Fibroblast of villous mesenchyme (primary cell): ENCODE data around the gene LRP5. TPM values are rescaled to one million over a fixed set of nuclear protein-coding genes. Genes with fewer than 3 reads are reported as not detected.

Experiments used
- DNase-seq: peaks from one replicate; pipeline ENCODE4 v3.0.0-alpha.2; 2010; ENCODE audit warnings: low read depth
- H3K4me3 ChIP-seq: 2 replicates; pipeline ENCODE4 v1.5.1; 2011; ENCODE audit warnings: low read depth, mild to moderate bottlenecking, low read length
- CTCF ChIP-seq: IDR thresholded peaks from 2 replicates; pipeline ENCODE4 v1.5.1; 2012; ENCODE audit warnings: low read depth, mild to moderate bottlenecking, low read length; ENCODE audit not compliant: insufficient read depth
- total RNA-seq: library from RNA; depleted of rRNA; stranded (reverse); fragments of >200 nt; gene quantifications from 2 replicates; pipeline ENCODE4 v1.2.3, GENCODE V29; 2012

Gene LRP5
- total RNA-seq, 1 donor, result 31.5 TPM

DNA sequence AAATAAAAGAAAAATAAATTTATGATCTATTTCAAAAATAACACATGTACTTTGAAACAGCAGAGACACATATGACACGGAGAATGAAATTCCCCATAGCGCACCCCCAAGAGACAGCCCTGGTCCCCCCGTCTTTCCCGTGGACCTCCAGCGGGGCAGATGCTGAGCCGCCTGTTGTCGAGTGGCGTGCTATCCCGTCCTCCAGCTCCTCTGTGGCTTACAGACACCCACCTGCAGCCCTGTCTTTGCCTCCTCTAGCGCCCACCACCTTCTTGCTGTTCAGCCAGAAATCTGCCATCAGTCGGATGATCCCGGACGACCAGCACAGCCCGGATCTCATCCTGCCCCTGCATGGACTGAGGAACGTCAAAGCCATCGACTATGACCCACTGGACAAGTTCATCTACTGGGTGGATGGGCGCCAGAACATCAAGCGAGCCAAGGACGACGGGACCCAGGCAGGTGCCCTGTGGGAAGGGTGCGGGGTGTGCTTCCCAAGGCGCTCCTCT is 103.7 kb downstream of the LRP5 start:
- no peak for TF ChIP-seq CTCF
- DNase-seq, result no peak
- H3K4me3 ChIP-seq, result no peak overlapping the region

DNA sequence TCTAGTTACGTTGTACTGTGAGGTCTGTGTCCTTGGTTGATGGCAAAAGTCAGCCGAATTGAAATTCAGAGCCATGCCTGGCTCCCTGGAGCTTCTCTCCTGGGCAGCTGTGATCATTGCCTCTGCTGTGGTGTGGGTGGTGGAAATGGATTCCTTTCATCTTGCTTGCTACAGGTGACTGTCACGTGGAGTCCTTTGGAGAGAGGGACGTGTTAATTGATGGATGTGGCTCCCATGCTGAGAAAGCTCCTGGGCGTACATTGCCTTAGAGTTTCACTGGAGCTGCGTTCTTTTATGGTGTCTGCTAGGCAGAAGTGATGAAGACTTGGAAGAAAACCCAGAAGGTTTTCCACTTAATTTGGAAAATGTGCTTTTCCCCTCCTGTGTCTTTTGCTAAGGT is 106.3 kb downstream of the LRP5 start:
- no peak for DNase-seq
- no peak overlapping the region for H3K4me3 ChIP-seq
- no peak for TF ChIP-seq CTCF

- DNase-seq, result no peak
- TF ChIP-seq CTCF, result no peak
- H3K4me3 ChIP-seq, result no peak overlapping the region
Measured at GRCh38 chr11:68420171-68420570, 107.8 kb downstream of the LRP5 start.

GRCh38 chr11:68423481-68423880 is 111.1 kb downstream of the LRP5 start:
- DNase-seq, result no peak
- no peak overlapping the region for H3K4me3 ChIP-seq
- no peak for TF ChIP-seq CTCF

- TF ChIP-seq CTCF, result no peak
- no peak overlapping the region for H3K4me3 ChIP-seq
- no peak for DNase-seq
Measured at GRCh38 chr11:68424101-68424632, 111.8 kb downstream of the LRP5 start.

GRCh38 chr11:68424981-68425865 is 112.8 kb downstream of the LRP5 start:
- no peak overlapping the region for H3K4me3 ChIP-seq
- no peak for TF ChIP-seq CTCF
- DNase-seq, result no peak
